ENCODE data around the gene PKIB.

The PKIB gene

GRCh38 chr6:122749451-122750050 lies 139.3 kb downstream of the PKIB start:
- DNase-seq, result no peak

GRCh38 chr6:122751326-122751725 lies 141.1 kb downstream of the PKIB start:
- no peak for DNase-seq

GRCh38 chr6:122752459-122752858 lies 142.3 kb downstream of the PKIB start:
- DNase-seq, result no peak

- no peak for DNase-seq
Observed at GRCh38 chr6:122753000-122753687, 142.9 kb downstream of the PKIB start.

- no peak for DNase-seq
Observed at GRCh38 chr6:122753688-122754056, 143.5 kb downstream of the PKIB start.

GRCh38 chr6:122754191-122754731 lies 144.1 kb downstream of the PKIB start:
- no peak for DNase-seq

- no peak for DNase-seq
Observed at GRCh38 chr6:122755901-122756300, 145.7 kb downstream of the PKIB start.

- no peak for DNase-seq
Observed at GRCh38 chr6:122758927-122759334, 148.7 kb downstream of the PKIB start.

GRCh38 chr6:122760330-122760729 lies 150.1 kb downstream of the PKIB start:
- DNase-seq, result no peak

- DNase-seq, result no peak
Observed at GRCh38 chr6:122766256-122766655, 156.1 kb downstream of the PKIB start.

GRCh38 chr6:122770835-122771601 lies 160.8 kb downstream of the PKIB start:
- DNase-seq, result no peak

- no peak for DNase-seq
Observed at GRCh38 chr6:122772724-122773415, 162.7 kb downstream of the PKIB start.

All from CD4-positive, alpha-beta T cell treated with Interleukin-6 for 4 hours (primary cell).